Tibial nerve (tissue), 4 donors: ENCODE measurements around the gene MPZ.

Experiments used
- CTCF ChIP-seq, 5 experiments: fragments of 200-600 bp in 3 of 5; fragments of 450-650 bp in 2 of 5; sonication (generic) in 3 of 5; IDR thresholded peaks; one replicate each; pipeline ENCODE4 v1.5.1; 2016 to 2019; ENCODE audit warnings: antibody characterized with exemption in 5 of 5, mild to moderate bottlenecking in 3 of 5, moderate library complexity in 2 of 5
- EP300 ChIP-seq, 2 donors: sonication (generic); formaldehyde crosslinking; IDR thresholded peaks; one replicate each; pipeline ENCODE4 v1.6.1; 2017; ENCODE audit warnings: antibody characterized with exemption in 2 of 2, mild to moderate bottlenecking in 1 of 2

GRCh38 chr1:161351482-161351881, 41.7 kb upstream of the MPZ start:
- TF ChIP-seq CTCF (IDR thresholded peaks at IDR 0.05) (no peak), EP300 (IDR thresholded peaks at IDR 0.05) (no peak)
